Measurements from ENCODE around the gene RYR2.

GRCh38 chr1:237340892-237341291 lies 298.9 kb downstream of the RYR2 start:
- no peak for TF ChIP-seq CTCF (IDR thresholded peaks at IDR 0.05)
- TF ChIP-seq POLR2A (IDR thresholded peaks at IDR 0.05) = no peak
